K562 (cell line): ENCODE results near the gene IL18RAP. TPM values are rescaled to one million over a fixed set of nuclear protein-coding genes. Genes with fewer than 3 reads are reported as not detected.

Experiments
- BCLAF1 ChIP-seq, 2 experiments: fragments of 450-650 bp in 1 of 2; IDR thresholded peaks; 2 replicates each; pipeline ENCODE4 v1.6.1; 2011 to 2017; ENCODE audit warnings: low read depth in 2 of 2, antibody characterized with exemption in 1 of 2, borderline replicate concordance in 1 of 2, low read length in 1 of 2, mild to moderate bottlenecking in 1 of 2, mixed read lengths in 1 of 2; ENCODE audit not compliant: control insufficient read depth in 1 of 2
- CHD1 ChIP-seq: fragments of 200-600 bp; sonication (generic); IDR thresholded peaks from one replicate; pipeline ENCODE4 v1.6.1; 2012; ENCODE audit warnings: mild to moderate bottlenecking, moderate library complexity, low read length, inconsistent platforms
- E2F5 ChIP-seq: sonication (generic); formaldehyde crosslinking; IDR thresholded peaks from 2 replicates; pipeline ENCODE4 v1.8.0; 2022; ENCODE audit warnings: mild to moderate bottlenecking, missing genetic modification reagents
- E2F8 ChIP-seq: fragments of 450-650 bp; IDR thresholded peaks from 2 replicates; pipeline ENCODE4 v1.7.1; 2018; ENCODE audit warnings: mild to moderate bottlenecking, low read depth; ENCODE audit not compliant: partially characterized antibody
- GABPB1 ChIP-seq: sonication (generic); formaldehyde crosslinking; IDR thresholded peaks from 2 replicates; pipeline ENCODE4 v1.8.0; 2022; ENCODE audit warnings: mild to moderate bottlenecking, missing genetic modification reagents
- JUND ChIP-seq, 2 experiments: IDR thresholded peaks; 2 replicates in 1 of 2; 3 replicates in 1 of 2; pipeline ENCODE4 v1.6.1; 2011; ENCODE audit warnings: borderline replicate concordance in 2 of 2, low read depth in 2 of 2, low read length in 2 of 2, improper control_type of control experiment in 1 of 2, missing biosample characterization in 1 of 2, missing genetic modification characterization in 1 of 2, missing genetic modification reagents in 1 of 2
- KHSRP ChIP-seq: fragments of 450-650 bp; IDR thresholded peaks from 2 replicates; pipeline ENCODE4 v1.6.1; 2017
- MBD2 ChIP-seq: sonication (generic); IDR thresholded peaks from 2 replicates; pipeline ENCODE4 v1.6.1; 2016; ENCODE audit warnings: low read depth, borderline replicate concordance
- NFATC3 ChIP-seq: fragments of 450-650 bp; IDR thresholded peaks from 2 replicates; pipeline ENCODE4 v1.6.1; 2017; ENCODE audit warnings: mild to moderate bottlenecking
- PRMT5 ChIP-seq: sonication (generic); formaldehyde crosslinking; IDR thresholded peaks from 2 replicates; pipeline ENCODE4 v1.5.0; 2020; ENCODE audit warnings: missing genetic modification reagents
- RFX5 ChIP-seq: IDR thresholded peaks from 2 replicates; pipeline ENCODE4 v1.6.1; 2011; ENCODE audit warnings: low read depth, mild to moderate bottlenecking, improper control_type of control experiment, low read length
- STAG1 ChIP-seq: sonication (generic); formaldehyde crosslinking; IDR thresholded peaks from 2 replicates; pipeline ENCODE4 v1.5.0; 2020; ENCODE audit warnings: missing genetic modification reagents, borderline replicate concordance
- TRIM24 ChIP-seq, 2 experiments: fragments of 450-650 bp; IDR thresholded peaks; 2 replicates each; pipeline ENCODE4 v1.6.1; 2016
- TSC22D4 ChIP-seq: fragments of 450-650 bp; IDR thresholded peaks from 2 replicates; pipeline ENCODE4 v1.6.1; 2016; ENCODE audit warnings: missing genetic modification characterization, missing biosample characterization, control low read depth
- ZNF212 ChIP-seq: fragments of 450-650 bp; formaldehyde crosslinking; IDR thresholded peaks from 2 replicates; pipeline ENCODE4 v1.4.0; 2020; ENCODE audit warnings: mild to moderate bottlenecking
- ZNF449 ChIP-seq: fragments of 250-450 bp; sonication (Bioruptor Pico); IDR thresholded peaks from 2 replicates; pipeline ENCODE4 v1.8.0; 2022; ENCODE audit warnings: moderate library complexity, mild to moderate bottlenecking, inconsistent platforms
- ZNF57 ChIP-seq: fragments of 450-650 bp; formaldehyde crosslinking; IDR thresholded peaks from 2 replicates; pipeline ENCODE4 v1.4.0; 2020; ENCODE audit warnings: mild to moderate bottlenecking, moderate library complexity
- ZNF740 ChIP-seq, 3 experiments: fragments of 200-800 bp in 1 of 3; sonication (Bioruptor generic) in 1 of 3; sonication (generic) in 1 of 3; formaldehyde crosslinking in 1 of 3; IDR thresholded peaks; 2 replicates each; pipeline versions ENCODE4 v1.6.1 to v1.8.0; 2016 to 2022; ENCODE audit warnings: mild to moderate bottlenecking in 2 of 3, missing compliant biosample characterization in 2 of 3, missing genetic modification characterization in 2 of 3, missing genetic modification reagents in 1 of 3
- polyA plus RNA-seq, 8 experiments: library from polyadenylated mRNA; depleted of rRNA in 4 of 8; stranded (reverse) in 5 of 8; unstranded in 3 of 8; fragments of >200 nt; fragmentation: Nextera tagmentation in 2 of 8; fragmentation: Illumina TruSeq in 1 of 8; extraction: Ambion mirVana in 2 of 8; extraction: Trizol in 1 of 8; gene quantifications; 2 replicates each; pipeline versions ENCODE4 v1.2.1 to v1.2.3, GENCODE V29; 2011 to 2014; ENCODE audit warnings: inconsistent platforms in 1 of 8, missing spikeins in 1 of 8
- total RNA-seq, 7 experiments: library from RNA; depleted of rRNA in 6 of 7; stranded (reverse); fragments of >200 nt in 6 of 7; fragmentation: Illumina TruSeq in 2 of 7; extraction: Trizol in 2 of 7; gene quantifications; 2 replicates each; pipeline versions ENCODE4 v1.2.1 to v1.2.3, GENCODE V29; 2011 to 2021; ENCODE audit warnings: low replicate concordance in 1 of 7

The IL18RAP gene
- total and polyA plus RNA-seq, 9 of the 15 experiments (the other 6 are each of a cell fraction or from before 2014, with no cell fraction given), result 1.1 to 20.5 (median 5.8) TPM

GRCh38 chr2:102418421-102418961 is 4.5 kb upstream of the IL18RAP start (continued):
- TF ChIP-seq E2F5 (CRISPR knock-in tag) (no peak), ZNF57 (no peak), KHSRP (no peak), ZNF449 (0 out of 2 replicates have a peak, but pooled peaks have one; percentile 36), NFATC3 (no peak), TRIM24 (IDR thresholded peaks at IDR 0.05) (peak; percentile 46 to 73; a peak in 3 of 4 replicates), PRMT5 (CRISPR knock-in tag) (no peak), CHD1 (no peak), JUND (IDR thresholded peaks at IDR 0.05; ENCODE audit: borderline replicate concordance, low read depth, low read length) (peak; percentile 61; the same call in 1 of the 2 replicates), JUND (tag; IDR thresholded peaks at IDR 0.05; ENCODE audit: borderline replicate concordance, low read depth, low read length) (peak; percentile 28; the same call in 1 of the 3 replicates), ZNF740 (CRISPR knock-in tag; IDR thresholded peaks at IDR 0.05) (no peak), ZNF740 (tag; IDR thresholded peaks at IDR 0.05) (no peak), BCLAF1 (IDR thresholded peaks at IDR 0.05; ENCODE audit: borderline replicate concordance in 1 of 2, control insufficient read depth in 1 of 2, low read depth in 2 of 2, low read length in 1 of 2) (no peak), GABPB1 (CRISPR knock-in tag) (no peak), ZNF212 (CRISPR knock-in tag) (no peak), TSC22D4 (no peak), E2F8 (no peak), STAG1 (CRISPR knock-in tag) (no peak), RFX5 (no peak), MBD2 (no peak)
